IMR-90 (cell line): ENCODE results near the gene SMARCA2.

Experiments
- CEBPB ChIP-seq: IDR thresholded peaks from 2 replicates; pipeline ENCODE4 v1.6.1; 2012; ENCODE audit warnings: low read depth, low read length, improper control_type of control experiment
- CHD1 ChIP-seq: IDR thresholded peaks from 2 replicates; pipeline ENCODE4 v1.6.1; 2012; ENCODE audit warnings: low read depth, low read length, improper control_type of control experiment
- CTCF ChIP-seq: conservative IDR thresholded peaks from 2 replicates; pipeline ENCODE4 v1.5.1; 2012; ENCODE audit warnings: mild to moderate bottlenecking, low read depth, low read length, improper control_type of control experiment
- MAFK ChIP-seq: IDR thresholded peaks from 2 replicates; pipeline ENCODE4 v1.6.1; 2012; ENCODE audit warnings: low read depth, low read length, improper control_type of control experiment
- MAZ ChIP-seq: IDR thresholded peaks from 2 replicates; pipeline ENCODE4 v1.6.1; 2012; ENCODE audit warnings: low read depth, mild to moderate bottlenecking, low read length, improper control_type of control experiment, moderate library complexity, borderline replicate concordance
- MXI1 ChIP-seq: IDR thresholded peaks from 2 replicates; pipeline ENCODE4 v1.6.1; 2012; ENCODE audit warnings: low read depth, mild to moderate bottlenecking, low read length, moderate library complexity, borderline replicate concordance
- POLR2A ChIP-seq: IDR thresholded peaks from 2 replicates; pipeline ENCODE4 v1.6.1; 2012; ENCODE audit warnings: mild to moderate bottlenecking, low read depth, low read length
- RAD21 ChIP-seq: IDR thresholded peaks from 2 replicates; pipeline ENCODE4 v1.6.1; 2012; ENCODE audit warnings: low read length, improper control_type of control experiment
- RFX5 ChIP-seq: IDR thresholded peaks from 2 replicates; pipeline ENCODE4 v1.8.0; 2012; ENCODE audit warnings: low read depth, mild to moderate bottlenecking, low read length, moderate library complexity
- SMC3 ChIP-seq: fragments of 150-350 bp; IDR thresholded peaks from 2 replicates; pipeline ENCODE4 v1.6.1; 2016; ENCODE audit warnings: low read depth, mild to moderate bottlenecking, antibody characterized with exemption, low read length, moderate library complexity
- USF2 ChIP-seq: fragments of 150-350 bp; IDR thresholded peaks from 2 replicates; pipeline ENCODE4 v1.6.1; 2017; ENCODE audit warnings: mild to moderate bottlenecking, antibody characterized with exemption, low read length, low read depth

- no peak for TF ChIP-seq CTCF
- no peak for TF ChIP-seq RAD21
- no peak for TF ChIP-seq MAZ
- no peak for TF ChIP-seq USF2
- no peak for TF ChIP-seq SMC3
- TF ChIP-seq POLR2A: no peak
- no peak for TF ChIP-seq RFX5
- TF ChIP-seq CHD1: no peak
- TF ChIP-seq MXI1: no peak
- no peak for TF ChIP-seq MAFK
- TF ChIP-seq CEBPB: 0 out of 2 replicates have a peak, but pooled peaks have one; percentile 3
These were observed 111.2 kb downstream of the SMARCA2 start for GRCh38 chr9:2126331-2126803.
